Measurements from ENCODE around the gene PPM1A.

The PPM1A gene

DNA sequence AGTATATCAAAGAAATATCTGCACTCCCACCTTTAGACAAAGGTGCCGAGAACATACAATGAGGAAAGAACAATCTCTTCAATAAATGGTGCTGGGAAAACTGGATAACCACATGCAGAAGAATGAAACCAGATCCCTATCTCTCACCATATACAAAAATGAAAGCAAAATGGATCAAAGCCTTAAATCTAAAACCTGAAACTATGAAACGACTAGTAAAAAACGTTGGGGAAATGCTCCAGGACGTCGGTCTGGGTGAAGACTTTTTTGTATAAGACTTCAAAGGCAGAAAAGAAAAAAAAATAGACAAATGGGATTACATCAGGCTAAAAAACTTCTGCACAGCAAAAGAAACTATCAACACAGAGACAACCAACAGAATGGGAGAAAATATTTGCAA is 83.8 kb downstream of the PPM1A start:
- H3K9me3 ChIP-seq (ENCODE audit: severe bottlenecking), result no peaks in the 10 kb centered on the region
- no peaks in the 10 kb centered on the region for H3K27me3 ChIP-seq (ENCODE audit: insufficient read depth, low read depth, severe bottlenecking)
- no peak overlapping the region for H3K27ac ChIP-seq
- TF ChIP-seq, protein P1, sequence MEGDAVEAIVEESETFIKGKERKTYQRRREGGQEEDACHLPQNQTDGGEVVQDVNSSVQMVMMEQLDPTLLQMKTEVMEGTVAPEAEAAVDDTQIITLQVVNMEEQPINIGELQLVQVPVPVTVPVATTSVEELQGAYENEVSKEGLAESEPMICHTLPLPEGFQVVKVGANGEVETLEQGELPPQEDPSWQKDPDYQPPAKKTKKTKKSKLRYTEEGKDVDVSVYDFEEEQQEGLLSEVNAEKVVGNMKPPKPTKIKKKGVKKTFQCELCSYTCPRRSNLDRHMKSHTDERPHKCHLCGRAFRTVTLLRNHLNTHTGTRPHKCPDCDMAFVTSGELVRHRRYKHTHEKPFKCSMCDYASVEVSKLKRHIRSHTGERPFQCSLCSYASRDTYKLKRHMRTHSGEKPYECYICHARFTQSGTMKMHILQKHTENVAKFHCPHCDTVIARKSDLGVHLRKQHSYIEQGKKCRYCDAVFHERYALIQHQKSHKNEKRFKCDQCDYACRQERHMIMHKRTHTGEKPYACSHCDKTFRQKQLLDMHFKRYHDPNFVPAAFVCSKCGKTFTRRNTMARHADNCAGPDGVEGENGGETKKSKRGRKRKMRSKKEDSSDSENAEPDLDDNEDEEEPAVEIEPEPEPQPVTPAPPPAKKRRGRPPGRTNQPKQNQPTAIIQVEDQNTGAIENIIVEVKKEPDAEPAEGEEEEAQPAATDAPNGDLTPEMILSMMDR (IDR thresholded peaks at IDR 0.05; ENCODE audit: low read depth, low read length), result no peak
- DNase-seq, result no peak
- no peak overlapping the region for H3K4me3 ChIP-seq (ENCODE audit: low read depth, low read length)
- H3K36me3 ChIP-seq, result no peaks in the 10 kb centered on the region

DNA sequence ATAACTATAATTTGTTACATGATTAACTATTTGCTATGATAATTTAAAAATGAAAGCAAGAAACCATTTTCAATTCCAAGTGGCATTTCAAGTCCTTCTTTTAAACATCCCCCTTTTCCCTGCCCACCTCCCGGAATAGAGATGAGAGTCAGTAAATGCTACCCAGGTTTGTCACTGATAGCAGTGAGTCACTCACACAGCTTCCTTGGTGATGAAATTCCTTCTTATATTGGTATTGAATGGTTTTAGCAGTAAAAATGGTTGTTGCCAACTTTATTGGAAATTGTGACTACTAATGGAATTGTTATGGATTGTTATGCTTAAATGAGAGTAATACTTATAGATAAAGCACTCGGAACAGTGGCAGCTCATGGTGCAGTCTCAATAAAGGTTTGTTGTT is 90.5 kb downstream of the PPM1A start:
- TF ChIP-seq, protein P1 (IDR thresholded peaks at IDR 0.05; ENCODE audit: low read depth, low read length), result no peak
- no peak for DNase-seq
- Histone ChIP-seq H3K27me3 (ENCODE audit: insufficient read depth, low read depth, severe bottlenecking) (no peaks in the 10 kb centered on the region), H3K9me3 (ENCODE audit: severe bottlenecking) (peaks cover 2% of the 10 kb centered on the region), H3K36me3 (no peaks in the 10 kb centered on the region), H3K27ac (no peak overlapping the region), H3K4me3 (ENCODE audit: low read depth, low read length) (no peak overlapping the region)

DNA sequence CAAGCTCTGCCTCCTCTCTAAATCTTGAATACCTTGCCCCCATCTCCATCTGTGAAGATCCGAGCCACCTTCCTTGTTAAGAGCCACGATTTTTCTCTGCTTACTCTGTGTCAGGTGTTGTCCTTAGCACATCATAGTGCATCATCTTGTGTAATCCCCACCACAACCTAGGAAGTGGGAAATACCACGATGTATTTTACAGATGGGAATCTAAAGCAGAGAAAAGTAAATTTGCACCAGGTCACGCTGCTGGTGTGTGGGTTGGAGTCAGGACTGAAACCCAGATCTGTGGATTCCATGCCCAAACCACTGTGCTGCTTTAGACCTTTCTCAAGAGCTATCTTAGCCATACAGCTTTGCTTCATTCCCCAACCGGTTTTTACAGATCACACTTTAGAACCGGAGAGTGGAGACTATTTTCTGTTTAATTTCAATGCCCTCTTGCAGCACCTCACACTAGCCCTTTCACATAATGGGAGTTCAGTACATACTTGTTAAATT is 94.6 kb downstream of the PPM1A start:
- Histone ChIP-seq H3K27me3 (ENCODE audit: insufficient read depth, low read depth, severe bottlenecking) (no peaks in the 10 kb centered on the region), H3K27ac (no peak overlapping the region)
- DNase-seq, result no peak

DNA sequence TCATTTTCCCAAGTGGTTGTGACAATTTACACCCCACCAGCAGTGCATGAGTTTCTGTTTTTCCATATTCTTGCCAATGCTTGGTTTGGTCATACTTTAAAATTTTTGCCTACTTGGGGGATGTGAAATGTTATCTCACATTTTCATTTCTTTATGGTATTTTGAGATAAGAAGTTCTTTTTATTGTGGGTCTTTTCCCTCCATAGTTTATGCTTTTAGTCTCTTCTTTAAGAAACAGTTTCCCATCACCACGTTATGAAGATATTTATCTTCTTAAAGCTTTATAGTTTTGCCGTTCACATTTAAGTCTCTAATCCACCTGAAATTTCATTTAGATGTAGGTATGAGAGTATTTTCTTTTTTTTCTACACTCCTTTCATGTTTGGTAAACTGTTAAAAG is 95.7 kb downstream of the PPM1A start:
- peaks cover 2% of the 10 kb centered on the region for H3K9me3 ChIP-seq (ENCODE audit: severe bottlenecking)
- no peak for DNase-seq
- no peaks in the 10 kb centered on the region for H3K27me3 ChIP-seq (ENCODE audit: insufficient read depth, low read depth, severe bottlenecking)
- H3K27ac ChIP-seq, result no peak overlapping the region
- no peaks in the 10 kb centered on the region for H3K36me3 ChIP-seq
- H3K4me3 ChIP-seq (ENCODE audit: low read depth, low read length), result no peak overlapping the region
- TF ChIP-seq, protein P1 (IDR thresholded peaks at IDR 0.05; ENCODE audit: low read depth, low read length), result no peak

More for the DNA sequence above, 94.6 kb downstream of the PPM1A start:
- H3K4me3 ChIP-seq (ENCODE audit: low read depth, low read length), result no peak overlapping the region
- no peaks in the 10 kb centered on the region for H3K36me3 ChIP-seq
- H3K9me3 ChIP-seq (ENCODE audit: severe bottlenecking), result peaks cover 2% of the 10 kb centered on the region
- TF ChIP-seq, protein P1 (IDR thresholded peaks at IDR 0.05; ENCODE audit: low read depth, low read length), result no peak

DNA sequence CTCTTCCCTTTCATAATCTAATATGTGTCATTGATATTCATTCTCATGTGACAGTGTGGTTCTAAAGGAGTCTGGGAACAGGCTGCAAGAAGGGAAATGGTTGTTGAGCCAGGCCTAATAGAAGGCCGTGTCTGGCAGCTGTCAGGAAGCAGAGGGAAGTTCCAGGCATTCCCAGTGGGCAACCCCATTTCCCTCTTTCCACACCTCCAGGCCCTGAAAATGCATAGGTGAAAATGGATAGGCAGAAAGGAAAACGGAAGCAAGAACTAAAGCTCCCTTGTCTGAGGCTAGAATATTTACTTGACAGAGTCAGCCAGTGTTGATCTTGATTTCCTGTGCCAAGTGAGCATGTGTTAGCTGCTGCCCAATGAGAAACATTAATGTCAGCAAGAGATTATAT is 97.7 kb downstream of the PPM1A start:
- Histone ChIP-seq H3K9me3 (ENCODE audit: severe bottlenecking) (peaks cover 2% of the 10 kb centered on the region), H3K27me3 (ENCODE audit: insufficient read depth, low read depth, severe bottlenecking) (no peaks in the 10 kb centered on the region), H3K36me3 (no peaks in the 10 kb centered on the region), H3K4me3 (ENCODE audit: low read depth, low read length) (no peak overlapping the region), H3K27ac (no peak overlapping the region)
- no peak for DNase-seq
- TF ChIP-seq, protein P1 (IDR thresholded peaks at IDR 0.05; ENCODE audit: low read depth, low read length), result no peak

DNA sequence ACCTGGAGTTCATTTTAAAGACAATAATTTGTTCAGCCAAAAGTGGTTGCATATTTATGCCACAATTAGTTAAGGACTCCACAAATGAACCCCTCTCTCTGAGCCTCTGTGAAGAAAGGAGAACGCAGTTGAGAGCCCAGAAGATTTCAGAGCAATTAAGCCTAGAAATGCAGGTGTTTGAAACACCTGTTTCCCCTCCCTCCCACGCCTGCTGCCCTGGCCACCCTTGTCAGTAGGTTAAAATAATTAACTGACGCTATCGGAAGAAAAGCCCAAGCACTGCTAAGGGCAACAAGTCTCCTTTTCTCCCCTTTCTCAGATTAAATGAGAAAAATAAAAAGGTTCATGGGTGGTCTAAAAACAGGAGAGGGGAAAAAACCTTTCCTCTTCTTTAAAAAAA is 99.2 kb downstream of the PPM1A start:
- H3K4me3 ChIP-seq (ENCODE audit: low read depth, low read length), result no peak overlapping the region
- no peak overlapping the region for H3K27ac ChIP-seq
- no peaks in the 10 kb centered on the region for H3K9me3 ChIP-seq (ENCODE audit: severe bottlenecking)
- TF ChIP-seq, protein P1 (IDR thresholded peaks at IDR 0.05; ENCODE audit: low read depth, low read length), result no peak
- no peaks in the 10 kb centered on the region for H3K36me3 ChIP-seq
- no peaks in the 10 kb centered on the region for H3K27me3 ChIP-seq (ENCODE audit: insufficient read depth, low read depth, severe bottlenecking)
- no peak for DNase-seq
